Non-pigmented ciliary epithelial cell (primary cell): Measurements from ENCODE around the gene ENTPD8.
A peak's percentile ranks its signal among the peaks of the same experiment; 100 is the strongest.
"Not testable (repeated sequence)": the region's sequence is repeated elsewhere in the genome, so short reads cannot be mapped to it uniquely, and the experiment has no call there.

Source experiments
- DNase-seq: peaks from one replicate; pipeline ENCODE4 v3.0.0-alpha.2; 2010; ENCODE audit warnings: low read depth

ENTPD8 gene

DNA sequence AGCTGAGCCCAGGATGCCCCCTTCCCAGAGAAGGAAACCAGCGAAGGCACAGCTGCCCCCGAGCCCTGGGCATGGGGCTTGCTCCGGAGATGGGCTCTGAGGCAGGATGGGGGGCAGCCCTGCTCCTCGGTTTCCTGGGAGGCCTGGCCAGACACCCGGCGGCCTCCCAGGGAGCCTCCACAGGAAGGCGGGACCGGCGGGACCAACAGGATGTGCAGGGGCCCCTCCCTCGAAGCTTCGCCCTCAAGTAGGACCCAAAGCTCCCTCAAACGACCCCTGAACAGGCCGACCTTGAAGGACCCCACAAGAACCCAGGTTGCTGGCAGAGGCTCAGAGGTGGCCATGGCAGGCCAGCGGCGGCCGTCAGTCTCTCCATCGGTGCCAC is 29.9 kb downstream of the ENTPD8 start:
- DNase-seq, result no peak

DNA sequence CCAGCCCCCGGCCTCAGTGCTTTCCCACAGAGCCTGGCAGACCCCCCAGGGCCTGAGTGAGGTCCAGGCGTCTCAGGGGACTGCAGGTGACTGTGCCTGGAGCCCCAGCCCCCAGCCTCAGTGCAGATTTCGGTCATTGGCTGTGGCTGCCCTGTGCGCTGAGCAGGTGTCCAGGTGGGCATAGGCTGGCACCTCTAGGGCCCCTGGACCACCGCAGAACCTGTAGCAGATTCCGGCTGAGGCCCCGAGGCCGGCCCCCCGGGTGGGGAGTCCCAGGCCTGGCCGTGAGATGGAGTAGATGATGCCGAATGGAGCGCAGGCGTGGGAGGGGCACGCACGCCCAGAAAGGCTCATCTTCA is 30.3 kb downstream of the ENTPD8 start:
- DNase-seq, result no peak

DNA sequence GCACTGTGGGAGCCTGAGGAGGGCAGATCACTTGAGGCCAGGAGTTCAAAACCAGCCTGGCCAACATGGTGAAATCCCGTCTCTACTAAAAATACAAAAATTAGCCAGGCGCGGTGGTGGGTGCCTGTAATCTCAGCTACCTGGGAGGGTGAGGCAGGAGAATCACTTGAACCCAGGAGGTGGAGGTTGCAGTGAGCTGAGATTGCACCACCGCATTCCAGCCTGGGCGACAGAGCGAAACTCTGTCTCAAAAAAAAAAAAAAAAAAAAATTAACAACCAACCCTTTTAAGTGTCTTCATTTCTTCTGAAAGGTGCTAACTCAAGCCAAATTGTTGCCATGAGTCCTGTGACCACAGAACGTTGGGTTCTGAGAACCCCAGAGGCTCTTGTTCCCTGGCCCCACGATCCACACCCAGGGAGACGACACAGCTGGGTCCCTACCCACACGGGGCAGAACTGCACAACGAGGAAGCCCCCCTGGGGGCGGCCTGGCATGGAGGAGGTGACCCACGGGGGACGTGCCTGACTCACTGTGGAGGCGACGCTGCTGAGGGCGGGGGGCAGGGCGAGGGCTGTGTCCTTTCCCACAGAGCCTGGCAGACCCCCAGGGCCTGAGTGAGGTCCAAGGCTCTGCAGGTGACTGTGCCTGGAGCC is 30.8 kb downstream of the ENTPD8 start:
- DNase-seq, result not testable (repeated sequence)

DNA sequence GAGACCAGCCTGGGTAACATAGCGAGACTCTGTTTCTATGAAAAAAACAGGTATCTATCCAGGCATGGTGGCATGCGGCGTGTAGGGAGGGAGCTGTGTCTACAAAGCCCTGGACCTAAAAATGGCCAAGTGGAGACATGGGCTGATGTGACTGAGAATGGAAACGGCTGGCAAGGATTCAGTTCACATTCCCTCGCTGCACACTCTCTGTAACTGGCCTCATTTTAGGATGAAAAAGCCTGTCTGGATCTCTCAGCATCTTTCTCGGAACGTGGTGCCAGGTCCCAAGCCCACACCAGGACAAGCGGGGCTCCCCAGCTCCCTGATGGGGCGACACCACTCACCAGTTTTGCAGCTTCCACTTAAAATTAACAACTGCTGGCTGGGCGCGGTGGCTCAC is 31.6 kb downstream of the ENTPD8 start:
- DNase-seq, result no peak

DNA sequence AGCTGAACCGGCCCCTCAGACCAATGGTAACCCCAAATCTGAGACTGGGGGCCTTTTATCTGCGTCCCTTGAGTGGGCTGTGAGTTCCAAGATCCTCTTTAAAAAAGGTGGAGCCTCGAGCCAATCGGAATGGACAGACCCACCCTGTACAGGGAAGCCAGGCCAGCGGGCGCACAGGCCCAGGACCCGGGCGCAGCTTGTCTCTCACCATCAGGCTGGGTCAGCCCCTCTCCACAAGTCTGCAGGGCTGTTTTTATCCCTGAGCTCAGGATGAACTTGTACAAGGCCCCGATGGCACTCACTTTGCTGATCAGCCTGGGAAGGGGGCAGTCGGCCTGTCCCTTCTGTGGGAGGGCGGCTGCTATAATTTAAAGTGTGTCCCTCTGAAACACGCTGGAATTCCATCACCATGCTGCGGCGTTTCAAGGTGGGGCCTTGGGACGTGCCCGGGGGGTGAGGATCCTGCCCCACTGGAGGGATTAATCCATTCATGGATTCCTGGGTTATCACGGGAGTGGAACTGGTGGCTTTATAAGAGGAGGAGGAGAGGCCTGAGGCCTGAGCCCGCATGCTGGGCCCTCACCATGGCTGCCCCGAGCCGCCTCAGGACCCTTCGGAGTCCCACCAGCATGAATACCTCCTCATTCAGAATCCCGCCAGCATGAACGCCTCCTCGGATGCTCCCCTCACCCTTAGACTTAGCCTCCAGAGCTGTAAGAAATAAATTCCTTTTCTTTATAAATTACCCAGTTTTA is 32.3 kb downstream of the ENTPD8 start:
- DNase-seq, result no peak

DNA sequence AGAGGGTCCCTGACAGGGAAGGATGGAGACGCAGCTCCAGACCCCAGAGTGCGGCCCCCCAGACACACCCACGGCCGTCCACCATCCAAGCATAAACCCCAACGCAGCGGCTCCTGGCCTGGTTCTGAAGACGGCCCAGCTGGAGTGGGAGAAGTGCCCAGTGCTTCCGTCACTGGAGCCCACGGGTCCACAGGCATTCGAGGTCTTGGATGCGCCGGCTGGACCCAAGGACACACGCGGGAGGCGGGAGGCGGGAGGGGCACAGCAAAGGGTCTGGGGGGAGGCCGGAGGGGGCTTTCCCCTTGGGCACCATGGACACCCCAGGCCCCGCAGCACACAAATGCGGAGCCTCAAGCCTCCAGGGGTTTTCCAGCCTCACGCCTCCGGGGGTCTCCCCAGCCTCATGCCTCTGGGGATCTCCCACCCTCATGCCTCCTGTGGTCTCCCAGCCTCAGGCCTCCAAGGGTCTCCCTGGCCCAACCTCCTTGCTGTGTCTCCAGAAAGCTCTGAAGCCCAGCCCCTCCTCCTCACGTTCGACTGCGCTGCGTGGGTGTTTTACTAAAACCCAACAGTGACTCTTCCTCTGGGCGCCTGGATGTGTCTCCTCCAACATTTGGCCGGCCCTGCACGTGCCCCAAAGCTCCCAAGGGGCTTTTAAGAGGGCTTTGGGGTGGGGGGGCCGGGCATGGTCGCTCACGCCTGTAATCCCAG is 33.4 kb downstream of the ENTPD8 start:
- DNase-seq, result no peak

DNA sequence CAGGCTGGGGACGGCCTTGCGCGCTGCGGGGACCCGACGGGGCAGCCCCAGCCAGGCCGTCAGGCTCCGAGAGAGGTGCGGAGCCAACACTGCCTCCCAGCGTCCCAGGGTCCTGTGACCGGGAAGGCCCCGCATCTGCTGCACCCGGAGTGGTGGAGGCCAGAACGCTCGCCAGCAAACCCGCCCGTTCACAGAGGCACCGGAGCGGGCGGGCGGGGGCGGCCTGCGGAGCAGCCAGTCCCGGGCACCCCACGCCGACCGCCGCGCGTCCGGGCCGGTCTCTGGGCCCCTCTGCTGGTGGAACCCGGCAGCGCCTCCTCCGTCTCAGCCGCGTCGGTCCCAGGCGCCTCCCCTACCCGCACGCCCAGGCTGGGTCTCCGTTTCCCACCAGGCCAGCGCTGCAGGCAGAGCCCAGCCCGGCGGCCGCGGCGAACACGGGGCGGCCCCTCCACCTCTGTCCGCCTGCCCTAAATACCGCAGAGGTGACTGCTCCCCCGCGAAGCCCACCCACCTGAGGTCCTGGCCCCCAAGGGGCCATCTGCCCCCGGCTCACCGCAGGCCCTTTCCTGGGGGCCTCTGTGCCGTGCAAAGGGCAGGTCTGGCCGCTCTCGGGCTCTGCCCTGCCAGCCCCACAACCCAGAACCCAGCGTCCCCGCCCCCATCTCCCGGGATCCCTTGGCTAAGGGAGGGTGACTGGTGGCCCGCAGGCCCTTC is 34.1 kb downstream of the ENTPD8 start:
- DNase-seq, result no peak

DNA sequence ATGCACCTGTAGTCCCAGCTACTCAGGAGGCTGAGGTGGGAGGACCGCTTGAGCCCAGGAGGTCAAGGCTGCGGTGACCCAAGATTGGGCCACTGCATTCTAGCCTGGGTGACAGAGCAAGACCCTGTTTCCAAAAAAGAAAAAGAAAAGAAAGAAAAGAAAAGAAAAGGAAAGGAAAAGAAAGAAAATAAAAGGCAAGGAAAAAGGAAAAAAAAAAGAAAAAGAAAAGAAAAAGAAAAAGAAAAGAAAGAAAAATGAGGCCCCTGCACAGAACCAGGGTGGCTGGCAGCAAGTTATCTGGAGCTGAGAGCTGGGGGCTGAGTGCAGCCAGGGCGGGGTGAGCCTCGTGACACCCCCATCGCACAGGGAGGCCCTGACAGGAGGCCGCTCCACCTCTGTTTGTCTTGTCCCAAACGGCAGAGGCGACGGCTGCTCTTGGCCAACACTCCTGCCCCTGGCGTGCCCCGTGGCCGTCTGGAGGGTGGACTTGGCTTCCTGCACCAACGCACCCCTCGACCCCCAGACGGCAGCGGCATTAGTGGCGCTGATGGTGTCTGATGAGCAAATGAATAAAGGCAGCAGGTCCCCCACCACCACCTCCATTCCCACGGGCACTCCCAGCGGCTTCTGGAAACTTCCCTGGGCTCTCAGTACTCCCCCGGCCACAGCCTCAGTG is 34.9 kb downstream of the ENTPD8 start:
- DNase-seq, result no peak

DNA sequence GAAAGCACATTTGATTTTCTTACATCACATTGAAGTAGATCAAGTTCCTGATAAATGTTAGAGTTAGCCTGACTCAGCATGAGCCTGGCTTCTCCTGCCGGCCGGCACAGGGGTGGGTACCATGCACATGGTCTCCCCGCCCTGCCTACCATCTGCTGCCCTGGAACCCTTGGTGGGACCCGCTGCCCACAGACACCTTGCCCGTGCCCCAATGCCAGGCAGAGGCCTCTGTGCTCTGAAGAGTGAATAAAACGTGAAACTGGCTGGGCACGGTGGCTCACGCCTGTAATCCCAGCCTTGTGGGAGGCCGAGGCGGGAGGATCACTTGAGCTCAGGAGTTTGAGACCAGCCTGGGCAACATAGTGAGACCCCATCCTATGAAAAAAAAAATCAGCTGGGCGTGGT is 35.5 kb downstream of the ENTPD8 start:
- DNase-seq, result no peak

DNA sequence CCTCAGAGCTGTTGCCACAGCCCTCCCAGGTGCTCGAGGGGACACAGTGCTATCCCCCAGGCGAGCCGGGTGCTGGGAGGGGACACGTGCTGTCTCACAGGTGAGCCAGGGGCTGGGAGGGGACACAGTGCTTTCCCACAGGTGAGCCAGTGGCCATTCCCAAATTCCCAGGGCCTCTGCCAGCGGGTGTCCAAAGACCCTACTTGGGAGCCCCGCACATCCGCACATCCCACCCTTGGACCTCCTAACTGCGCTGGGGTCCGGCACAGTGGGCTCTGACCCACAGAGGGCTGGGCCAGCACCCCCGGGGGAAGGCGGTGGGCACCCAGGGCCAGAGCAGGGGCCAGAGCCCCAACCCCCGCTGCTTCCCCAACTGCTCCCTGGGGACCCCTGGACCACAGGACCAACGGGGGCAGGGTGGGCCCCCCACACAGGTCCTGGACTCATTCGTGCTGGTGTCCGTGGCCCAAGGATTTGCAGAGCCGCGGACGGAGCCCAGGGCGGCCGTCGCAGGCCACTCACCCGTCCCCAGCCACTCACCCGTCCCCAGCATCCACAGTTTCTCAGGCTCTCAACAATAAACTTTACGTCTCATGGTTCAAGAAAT is 36.1 kb downstream of the ENTPD8 start:
- no peak for DNase-seq

DNA sequence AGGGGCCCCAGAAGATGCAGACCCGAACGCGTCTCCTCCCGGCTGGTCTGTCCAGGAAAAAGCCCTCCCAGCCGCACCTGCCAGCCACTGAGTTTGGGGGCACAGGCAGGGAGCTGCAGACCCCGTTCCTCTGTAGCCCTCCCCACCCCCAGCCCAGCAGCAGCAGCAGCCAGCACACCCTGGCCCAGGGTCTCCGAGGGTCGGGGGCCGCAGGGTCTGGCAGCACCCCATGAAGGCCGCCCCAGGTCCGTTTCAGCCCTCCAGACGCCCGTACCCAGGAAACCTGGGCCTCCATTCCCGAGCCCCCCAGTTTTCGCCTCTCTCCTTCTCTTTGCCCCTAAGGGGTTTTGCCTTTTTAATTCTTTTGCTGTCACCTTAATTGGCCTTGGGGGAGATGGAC is 37.9 kb downstream of the ENTPD8 start:
- DNase-seq, result no peak

DNA sequence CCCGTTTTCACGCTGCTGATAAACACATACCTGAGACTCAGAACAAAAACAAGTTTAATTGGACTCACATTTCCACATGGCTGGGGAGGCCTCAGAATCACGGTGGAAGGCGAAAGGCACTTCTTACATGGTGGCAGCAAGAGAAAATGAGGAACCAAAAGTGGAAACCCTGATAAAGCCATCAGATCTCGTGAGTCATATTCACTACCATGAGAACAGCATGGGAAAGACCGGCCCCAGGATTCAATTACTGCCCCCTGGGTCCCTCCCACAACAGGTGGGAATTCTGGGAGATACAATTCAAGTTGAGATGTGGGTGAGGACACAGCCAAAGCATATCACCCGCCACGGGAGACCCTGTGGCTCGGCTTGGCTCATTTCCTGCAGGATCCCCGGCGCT is 38.4 kb downstream of the ENTPD8 start:
- DNase-seq, result no peak

DNA sequence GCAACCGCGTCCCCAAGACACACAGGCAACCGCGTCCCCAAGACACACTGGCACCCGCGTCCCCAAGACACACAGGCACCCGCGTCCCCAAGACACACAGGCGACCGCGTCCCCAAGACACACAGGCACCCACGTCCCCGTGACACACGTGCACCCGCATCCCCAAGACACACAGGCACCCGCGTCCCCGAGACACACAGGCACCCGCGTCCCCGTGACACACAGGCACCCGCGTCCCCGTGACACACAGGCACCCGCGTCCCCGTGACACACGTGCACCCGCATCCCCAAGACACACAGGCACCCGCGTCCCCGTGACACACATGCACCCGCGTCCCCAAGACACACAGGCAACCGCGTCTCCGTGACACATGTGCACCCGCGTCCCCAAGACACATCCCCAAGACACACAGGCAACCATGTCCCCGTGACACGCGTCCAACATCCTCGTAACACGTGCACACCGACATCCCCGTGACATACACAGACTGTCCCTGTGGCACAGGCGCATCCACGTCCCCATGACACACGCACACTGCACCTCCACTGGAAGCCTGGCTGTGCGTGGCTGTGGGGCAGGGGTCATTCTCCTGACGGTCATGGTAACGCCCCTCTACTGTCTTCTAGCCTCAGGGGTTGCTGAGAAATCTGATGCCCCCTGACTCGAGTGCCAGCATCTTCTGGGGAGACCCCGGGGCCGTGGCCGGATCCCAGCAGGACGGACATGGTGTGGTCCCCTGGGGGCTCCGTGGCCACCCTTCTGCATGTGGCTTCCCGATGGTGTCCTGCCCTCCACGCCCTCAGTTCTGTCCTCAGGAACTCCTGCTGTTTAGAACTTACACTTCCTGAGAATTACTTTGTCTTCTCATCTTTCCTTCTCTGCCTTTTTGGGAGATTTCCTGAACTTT is 42.3 kb downstream of the ENTPD8 start:
- DNase-seq, result no peak

DNA sequence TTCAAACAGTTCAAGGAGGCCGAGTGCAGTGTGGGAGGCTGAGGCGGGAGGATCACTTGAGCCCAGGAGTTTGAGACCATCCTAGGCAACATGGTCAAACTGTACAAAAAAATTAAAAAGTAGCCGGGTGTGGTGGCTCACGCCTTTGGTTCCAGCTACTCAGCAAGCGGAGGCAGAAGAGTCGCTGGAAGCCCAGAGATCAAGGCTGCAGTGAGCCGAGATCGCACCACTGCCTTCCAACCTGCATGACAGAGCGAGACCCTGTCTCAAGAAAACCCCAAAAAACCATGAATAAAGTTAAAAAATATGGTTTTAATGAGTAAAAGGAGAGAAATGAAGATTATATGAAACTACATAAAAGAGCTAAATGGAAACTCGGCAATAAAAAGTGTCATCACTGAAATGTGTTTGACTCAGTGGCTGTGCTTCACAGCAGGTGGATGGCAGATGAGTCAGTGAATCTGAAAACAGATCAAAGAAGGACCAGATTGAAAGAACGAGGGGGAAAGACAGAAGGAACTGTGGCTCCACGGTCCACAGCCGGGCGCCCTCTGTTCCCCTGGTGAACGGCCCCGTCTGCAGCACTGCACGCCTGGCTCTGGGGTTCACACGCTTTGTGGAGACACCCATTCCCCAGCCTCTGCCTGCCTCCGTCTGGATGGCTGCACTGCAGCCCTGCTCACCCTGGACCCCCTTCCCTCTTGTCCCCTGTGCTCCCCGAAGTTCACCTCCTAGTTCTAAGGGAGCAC is 43.3 kb downstream of the ENTPD8 start:
- DNase-seq, result no peak

DNA sequence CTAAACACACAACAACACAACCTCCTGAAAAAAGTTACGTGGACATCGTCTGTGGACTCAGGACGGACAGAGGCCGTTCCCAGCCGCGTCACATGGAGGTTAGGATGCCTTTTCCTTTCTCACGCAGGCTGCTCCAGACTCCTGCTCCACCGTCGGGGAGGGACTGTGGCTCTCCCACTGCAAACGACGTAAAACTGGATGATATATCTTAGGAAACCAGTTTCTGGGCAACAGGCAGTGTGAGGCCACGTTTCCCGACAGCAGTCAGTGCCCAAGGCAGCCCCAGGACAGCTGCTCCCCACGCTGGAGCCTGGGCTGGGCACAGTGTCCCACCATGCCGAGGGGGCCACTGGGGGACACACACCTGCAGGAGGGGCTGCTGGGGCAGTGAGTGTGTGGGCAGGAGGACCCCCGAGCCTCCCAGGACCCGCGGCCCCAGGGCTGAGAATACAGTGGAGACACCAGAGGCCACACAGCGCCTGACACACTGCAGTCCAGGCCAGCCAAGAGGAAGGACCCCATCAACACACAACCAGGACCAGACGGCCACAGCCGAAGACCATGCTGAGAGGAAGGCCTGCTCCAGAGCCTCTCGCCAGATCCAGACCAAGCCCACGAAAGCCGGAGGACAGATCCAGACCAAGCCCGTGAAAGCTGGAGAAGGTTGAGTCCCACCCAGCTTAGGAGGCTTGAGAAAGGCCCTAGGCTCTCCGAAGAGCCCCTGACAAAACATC is 44.4 kb downstream of the ENTPD8 start:
- DNase-seq, result no peak

DNA sequence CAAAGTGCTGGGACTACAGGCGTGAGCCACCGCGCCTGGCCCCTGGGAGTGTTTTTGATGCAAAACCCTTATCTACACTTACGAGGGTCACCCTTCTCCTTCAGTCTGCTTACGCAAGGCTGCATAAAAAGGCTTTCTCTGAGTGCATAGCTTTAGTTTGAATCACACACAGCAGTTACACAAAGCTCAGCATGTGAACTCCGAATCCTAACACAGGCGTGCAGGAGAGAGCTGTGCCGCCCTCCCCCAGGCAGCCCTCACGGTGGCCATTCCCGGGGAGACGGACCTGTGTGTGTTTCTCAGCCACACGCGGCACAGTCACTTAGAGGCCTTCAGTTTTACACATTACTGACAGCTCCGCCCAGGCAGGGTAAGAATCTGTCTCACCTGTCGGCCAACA is 44.9 kb downstream of the ENTPD8 start:
- peak; percentile 84 for DNase-seq

DNA sequence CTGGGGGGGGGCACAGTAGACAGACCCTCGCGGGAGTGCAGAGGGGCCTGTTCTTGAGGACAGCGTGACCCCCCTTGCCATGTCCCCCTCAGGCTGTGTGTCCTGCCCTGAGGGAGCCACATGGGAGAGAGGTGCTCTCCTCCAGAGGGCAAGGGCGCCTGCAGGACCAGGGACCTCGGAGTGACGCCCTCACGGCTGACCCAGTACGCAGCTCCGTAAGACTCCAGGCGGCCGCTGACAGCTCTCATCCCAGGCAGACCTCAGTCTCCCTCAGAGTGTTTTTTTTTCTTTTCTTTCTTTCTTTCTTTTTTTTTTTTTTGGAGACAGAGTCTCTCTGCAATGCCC is 45.5 kb downstream of the ENTPD8 start:
- DNase-seq, result no peak

DNA sequence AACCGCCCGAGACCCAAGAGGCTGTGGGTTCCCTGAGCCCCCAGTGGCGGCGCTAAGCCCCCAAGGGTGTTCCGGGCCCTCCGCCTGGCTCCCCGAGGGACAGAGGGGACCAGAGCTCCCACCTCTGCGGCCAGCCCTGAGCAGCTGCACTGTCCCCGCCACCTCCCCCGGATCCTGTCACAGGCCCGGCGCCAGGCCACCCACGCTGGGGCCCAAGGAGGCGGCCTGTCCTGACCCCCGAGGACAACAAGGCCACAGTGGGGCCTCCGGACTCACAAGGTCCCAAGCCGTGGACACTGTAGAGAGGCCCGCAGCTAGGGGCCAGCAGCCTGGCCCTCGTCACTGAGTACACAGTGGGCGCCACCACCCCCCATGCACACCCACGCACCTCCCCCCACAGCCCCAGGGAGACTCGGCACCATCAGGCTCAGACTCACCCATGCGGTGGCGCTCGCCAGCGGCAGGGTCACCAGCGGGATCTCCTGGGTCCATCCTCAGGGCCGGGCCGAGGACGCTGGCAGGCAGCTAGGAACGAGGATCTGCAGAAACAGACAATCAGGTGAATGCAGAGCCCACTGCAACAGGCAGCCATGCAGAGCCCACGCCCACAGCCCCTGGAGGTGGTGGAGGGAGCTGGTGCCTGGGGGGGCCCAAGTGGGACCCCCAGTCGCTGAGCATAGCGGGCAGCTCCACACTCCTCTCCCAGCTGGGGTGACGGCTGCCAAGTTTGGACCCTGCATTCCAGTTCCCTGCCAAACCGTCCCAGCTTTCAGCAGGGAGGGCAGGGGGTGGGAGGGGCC is 46.1 kb downstream of the ENTPD8 start:
- DNase-seq, result no peak
